Glomerular visceral epithelial cell (primary cell): ENCODE results near the gene SLC4A11.

ENCODE experiments used
- DNase-seq: peaks from one replicate; pipeline ENCODE4 v3.0.0-alpha.2; 2016; ENCODE audit errors: extremely low spot score

Gene SLC4A11

GRCh38 chr20:3239026-3239866, at the start of gene SLC4A11:
Gene SLC4A11, minus strand, starts transcription at chr20:3239190. Its CDS starts 53 bp downstream, at chr20:3239137.
- peak; percentile 75 for DNase-seq

GRCh38 chr20:3283222-3283820, 44.3 kb upstream of the SLC4A11 start:
- no peak for DNase-seq

- peak; percentile 25 for DNase-seq
Measured at GRCh38 chr20:3282271-3283221, 43.6 kb upstream of the SLC4A11 start.

- DNase-seq, result no peak
Measured at GRCh38 chr20:3281437-3281836, 42.4 kb upstream of the SLC4A11 start.

- no peak for DNase-seq
Measured at GRCh38 chr20:3279761-3280160, 40.8 kb upstream of the SLC4A11 start.

- no peak for DNase-seq
Measured at GRCh38 chr20:3277686-3278465, 38.9 kb upstream of the SLC4A11 start.

GRCh38 chr20:3276680-3277015, 37.7 kb upstream of the SLC4A11 start:
- DNase-seq, result peak; percentile 37

GRCh38 chr20:3275966-3276679, 37.1 kb upstream of the SLC4A11 start:
- DNase-seq, result no peak

- no peak for DNase-seq
Measured at GRCh38 chr20:3275064-3275935, 36.3 kb upstream of the SLC4A11 start.

GRCh38 chr20:3273371-3273770, 34.4 kb upstream of the SLC4A11 start:
- no peak for DNase-seq

- no peak for DNase-seq
Measured at GRCh38 chr20:3270051-3270450, 31.1 kb upstream of the SLC4A11 start.

GRCh38 chr20:3262566-3262965, 23.6 kb upstream of the SLC4A11 start:
- no peak for DNase-seq

GRCh38 chr20:3258429-3258828, 19.4 kb upstream of the SLC4A11 start:
- DNase-seq, result no peak

- DNase-seq, result no peak
Measured at GRCh38 chr20:3255728-3256127, 16.7 kb upstream of the SLC4A11 start.

- DNase-seq, result peak; percentile 50
Measured at GRCh38 chr20:3251806-3252205, 12.8 kb upstream of the SLC4A11 start.

GRCh38 chr20:3250091-3250504, 11.1 kb upstream of the SLC4A11 start:
- no peak for DNase-seq

GRCh38 chr20:3248993-3249347, 10.0 kb upstream of the SLC4A11 start:
- DNase-seq, result no peak

- DNase-seq, result no peak
Measured at GRCh38 chr20:3248167-3248992, 9.4 kb upstream of the SLC4A11 start.

- DNase-seq, result no peak
Measured at GRCh38 chr20:3247638-3248037, 8.6 kb upstream of the SLC4A11 start.
